AG04450 (cell line): ENCODE results near the gene EHMT2. TPM values are rescaled to one million over a fixed set of nuclear protein-coding genes. Genes with fewer than 3 reads are reported as not detected.

Experiments used
- CTCF ChIA-PET: fragments of 300-600, 350-600 bp; formaldehyde crosslinking; extraction: SDS; loops from one replicate; lab custom pipeline; 2022; ENCODE audit warnings: antibody characterized with exemption, inconsistent platforms; lab: Charles Lee
- POLR2A ChIA-PET: fragments of 350-600 bp; formaldehyde crosslinking; extraction: SDS; loops from one replicate; lab custom pipeline; 2021; ENCODE audit warnings: antibody characterized with exemption, inconsistent platforms; lab: Yijun Ruan, JAX
- DNase-seq: peaks from one replicate; pipeline ENCODE4 v3.0.0-alpha.2; 2011; ENCODE audit warnings: low read depth, low spot score
- H3K27ac ChIP-seq: one replicate; pipeline ENCODE4 v1.5.1; 2012; ENCODE audit warnings: low read depth, low read length, control low read depth
- H3K27me3 ChIP-seq: one replicate; pipeline ENCODE4 v1.6.0; 2012; ENCODE audit warnings: low read length; ENCODE audit not compliant: control insufficient read depth, insufficient read depth
- H3K4me3 ChIP-seq: 2 replicates; pipeline ENCODE4 v1.5.1; 2011; ENCODE audit warnings: mild to moderate bottlenecking, low read depth, low read length, control low read depth
- H3K9me3 ChIP-seq: 2 replicates; pipeline ENCODE4 v1.5.1; 2012; ENCODE audit warnings: low read length; ENCODE audit not compliant: control insufficient read depth, insufficient read depth
- CTCF ChIP-seq: IDR thresholded peaks from 2 replicates; pipeline ENCODE4 v1.5.1; 2011; ENCODE audit warnings: low read depth, low read length, control low read depth, inconsistent platforms
- polyA plus RNA-seq: library from polyadenylated mRNA; depleted of rRNA; stranded (reverse); fragments of >200 nt; gene quantifications from 2 replicates; pipeline ENCODE4 v1.2.3, GENCODE V29; 2011

Gene EHMT2
- polyA plus RNA-seq, 1 experiment = 23.8 TPM

- CTCF ChIA-PET = interaction anchor here (0.6 kb wide), 1 partner anchor 1603 kb away, joined by 3 read pairs; no protein-coding TSS in a partner anchor
- Histone ChIP-seq H3K27me3 (no peaks in the 10 kb centered on the region), H3K27ac (peak overlapping the region; percentile 83), H3K4me3 (no peak overlapping the region), H3K9me3 (no peaks in the 10 kb centered on the region; the same call in 1 of the 2 replicates)
- no peak for TF ChIP-seq CTCF
- DNase-seq = no peak
- POLR2A ChIA-PET = interaction anchor here (0.7 to 1.3 kb wide), 5 partner anchors 14 to 48 kb away, joined by 3 to 9 read pairs (median 4); partner anchors contain the start of genes EHMT2 and SKIC2
Observed at GRCh38 chr6:31945154-31945506, 47.6 kb upstream of the EHMT2 start.

GRCh38 chr6:31943742-31944141 is 46.2 kb upstream of the EHMT2 start:
- no peak for TF ChIP-seq CTCF
- ChIA-PET POLR2A (no interaction called here), CTCF (interaction anchor here (1.5 kb wide), 1 partner anchor 9 kb away, joined by 5 read pairs; no protein-coding TSS in a partner anchor)
- no peaks in the 10 kb centered on the region; the same call in 1 of the 2 replicates for H3K9me3 ChIP-seq
- no peak overlapping the region for H3K27ac ChIP-seq
- no peaks in the 10 kb centered on the region for H3K27me3 ChIP-seq
- no peak overlapping the region for H3K4me3 ChIP-seq
- DNase-seq = no peak

GRCh38 chr6:31940256-31940664 is 42.8 kb upstream of the EHMT2 start:
- Histone ChIP-seq H3K9me3 (no peaks in the 10 kb centered on the region), H3K27me3 (no peaks in the 10 kb centered on the region), H3K27ac (no peak overlapping the region), H3K4me3 (no peak overlapping the region)
- no peak for DNase-seq
- ChIA-PET POLR2A (no interaction called here), CTCF (interaction anchor here (1.3 to 2.6 kb wide), 2 partner anchors 11 to 12 kb away, joined by 3 to 16 read pairs; no protein-coding TSS in a partner anchor)
- TF ChIP-seq CTCF = no peak; the same call in 1 of the 2 replicates

GRCh38 chr6:31935823-31936222 is 38.3 kb upstream of the EHMT2 start:
- no peaks in the 10 kb centered on the region for H3K27me3 ChIP-seq
- ChIA-PET CTCF (no interaction called here), POLR2A (no interaction called here)
- TF ChIP-seq CTCF = no peak
- H3K9me3 ChIP-seq = no peaks in the 10 kb centered on the region
- H3K27ac ChIP-seq = no peak overlapping the region
- no peak for DNase-seq
- H3K4me3 ChIP-seq = no peak overlapping the region

GRCh38 chr6:31935021-31935420 is 37.5 kb upstream of the EHMT2 start:
- Histone ChIP-seq H3K4me3 (no peak overlapping the region), H3K27ac (no peak overlapping the region), H3K9me3 (no peaks in the 10 kb centered on the region), H3K27me3 (no peaks in the 10 kb centered on the region)
- no peak for DNase-seq
- ChIA-PET CTCF (no interaction called here), POLR2A (no interaction called here)
- TF ChIP-seq CTCF = no peak
